HUES6 (cell line): ENCODE data around the gene KCNA10.
A peak's percentile ranks its signal among the peaks of the same experiment; 100 is the strongest.

ENCODE experiments used
- H3K27ac ChIP-seq: 2 replicates; pipeline ENCODE4 v1.7.0; 2013; ENCODE audit warnings: low read depth, mild to moderate bottlenecking, low read length, inconsistent platforms
- H3K27me3 ChIP-seq: 2 replicates; pipeline ENCODE4 v1.6.1; 2013; ENCODE audit warnings: low read length; ENCODE audit not compliant: control insufficient read depth, insufficient read depth
- H3K36me3 ChIP-seq: 2 replicates; pipeline ENCODE4 v1.6.1; 2013; ENCODE audit warnings: low read length; ENCODE audit not compliant: control insufficient read depth, insufficient read depth
- H3K4me1 ChIP-seq: 2 replicates; pipeline ENCODE4 v1.6.1; 2013; ENCODE audit warnings: low read length; ENCODE audit not compliant: control insufficient read depth, insufficient read depth
- H3K4me3 ChIP-seq: 2 replicates; pipeline ENCODE4 v1.5.1; 2013; ENCODE audit warnings: low read depth, low read length
- H3K9ac ChIP-seq: one replicate; pipeline ENCODE4 v1.6.1; 2013; ENCODE audit warnings: mild to moderate bottlenecking, low read length
- H3K9me3 ChIP-seq: 2 replicates; pipeline ENCODE4 v1.6.1; 2013; ENCODE audit warnings: low read depth, low read length; ENCODE audit not compliant: control insufficient read depth, insufficient read depth

Gene KCNA10

GRCh38 chr1:110501488-110502132, 17.4 kb downstream of the KCNA10 start:
- Histone ChIP-seq H3K9ac (no peak overlapping the region), H3K4me1 (peaks cover 4% of the 10 kb centered on the region; the same call in 1 of the 2 replicates), H3K36me3 (no peaks in the 10 kb centered on the region), H3K4me3 (no peak overlapping the region), H3K27ac (no peak overlapping the region), H3K9me3 (no peaks in the 10 kb centered on the region), H3K27me3 (0 out of 2 replicates have a peak, but pooled peaks cover 3% of the 10 kb centered on the region)

- no peaks in the 10 kb centered on the region for H3K36me3 ChIP-seq
- no peak overlapping the region for H3K27ac ChIP-seq
- H3K9ac ChIP-seq = no peak overlapping the region
- peaks cover 22% of the 10 kb centered on the region for H3K4me1 ChIP-seq
- H3K4me3 ChIP-seq = no peak overlapping the region
- 0 out of 2 replicates have a peak, but pooled peaks cover 3% of the 10 kb centered on the region for H3K27me3 ChIP-seq
- no peaks in the 10 kb centered on the region for H3K9me3 ChIP-seq
These were observed 20.7 kb downstream of the KCNA10 start for GRCh38 chr1:110498270-110498669.

GRCh38 chr1:110495926-110496600, 22.9 kb downstream of the KCNA10 start:
- Histone ChIP-seq H3K4me1 (peaks cover 22% of the 10 kb centered on the region), H3K27ac (no peak overlapping the region), H3K4me3 (no peak overlapping the region), H3K9ac (no peak overlapping the region), H3K27me3 (no peaks in the 10 kb centered on the region), H3K9me3 (no peaks in the 10 kb centered on the region), H3K36me3 (no peaks in the 10 kb centered on the region)

GRCh38 chr1:110494522-110495406, 24.2 kb downstream of the KCNA10 start:
- no peaks in the 10 kb centered on the region for H3K9me3 ChIP-seq
- no peaks in the 10 kb centered on the region for H3K27me3 ChIP-seq
- H3K4me1 ChIP-seq = peaks cover 28% of the 10 kb centered on the region
- H3K9ac ChIP-seq = no peak overlapping the region
- H3K4me3 ChIP-seq = peak overlapping the region; percentile 3; the same call in 1 of the 2 replicates
- no peak overlapping the region for H3K27ac ChIP-seq
- H3K36me3 ChIP-seq = no peaks in the 10 kb centered on the region

- Histone ChIP-seq H3K36me3 (no peaks in the 10 kb centered on the region), H3K4me1 (peaks cover 29% of the 10 kb centered on the region), H3K4me3 (no peak overlapping the region), H3K27me3 (no peaks in the 10 kb centered on the region), H3K27ac (no peak overlapping the region), H3K9me3 (no peaks in the 10 kb centered on the region), H3K9ac (no peak overlapping the region)
These were observed 24.9 kb downstream of the KCNA10 start for GRCh38 chr1:110494036-110494435.

- Histone ChIP-seq H3K27ac (no peak overlapping the region), H3K4me3 (no peak overlapping the region), H3K9ac (no peak overlapping the region), H3K4me1 (peaks cover 29% of the 10 kb centered on the region), H3K27me3 (no peaks in the 10 kb centered on the region), H3K36me3 (no peaks in the 10 kb centered on the region), H3K9me3 (no peaks in the 10 kb centered on the region)
These were observed 25.8 kb downstream of the KCNA10 start for GRCh38 chr1:110493059-110493699.

GRCh38 chr1:110492573-110492972, 26.4 kb downstream of the KCNA10 start:
- H3K27me3 ChIP-seq = no peaks in the 10 kb centered on the region
- no peak overlapping the region for H3K9ac ChIP-seq
- H3K4me1 ChIP-seq = peaks cover 34% of the 10 kb centered on the region
- no peaks in the 10 kb centered on the region for H3K9me3 ChIP-seq
- H3K36me3 ChIP-seq = no peaks in the 10 kb centered on the region
- no peak overlapping the region for H3K27ac ChIP-seq
- no peak overlapping the region for H3K4me3 ChIP-seq

GRCh38 chr1:110490791-110491451, 28.1 kb downstream of the KCNA10 start:
- no peak overlapping the region for H3K27ac ChIP-seq
- no peak overlapping the region for H3K4me3 ChIP-seq
- no peak overlapping the region for H3K9ac ChIP-seq
- H3K9me3 ChIP-seq = no peaks in the 10 kb centered on the region
- no peaks in the 10 kb centered on the region for H3K27me3 ChIP-seq
- H3K4me1 ChIP-seq = peaks cover 35% of the 10 kb centered on the region
- H3K36me3 ChIP-seq = no peaks in the 10 kb centered on the region

- Histone ChIP-seq H3K4me3 (no peak overlapping the region), H3K4me1 (peaks cover 27% of the 10 kb centered on the region), H3K36me3 (no peaks in the 10 kb centered on the region), H3K27ac (no peak overlapping the region), H3K9ac (no peak overlapping the region), H3K27me3 (no peaks in the 10 kb centered on the region), H3K9me3 (no peaks in the 10 kb centered on the region)
These were observed 28.9 kb downstream of the KCNA10 start for GRCh38 chr1:110489973-110490542.

GRCh38 chr1:110489406-110489805, 29.6 kb downstream of the KCNA10 start:
- Histone ChIP-seq H3K9me3 (no peaks in the 10 kb centered on the region), H3K27me3 (no peaks in the 10 kb centered on the region), H3K4me1 (peaks cover 20% of the 10 kb centered on the region), H3K36me3 (no peaks in the 10 kb centered on the region), H3K4me3 (no peak overlapping the region), H3K27ac (no peak overlapping the region), H3K9ac (no peak overlapping the region)
